WI38 (cell line): ENCODE data around the gene QRFP.

Experiments used
- H3K4me3 ChIP-seq: 2 replicates; pipeline ENCODE4 v1.5.1; 2011; ENCODE audit warnings: low read depth, mild to moderate bottlenecking, control low read depth, low read length
- TF ChIP-seq, protein P1 (sequence below): IDR thresholded peaks from 2 replicates; pipeline ENCODE4 v1.5.1; 2012; ENCODE audit warnings: low read depth, mild to moderate bottlenecking, control low read depth, low read length

QRFP gene

DNA sequence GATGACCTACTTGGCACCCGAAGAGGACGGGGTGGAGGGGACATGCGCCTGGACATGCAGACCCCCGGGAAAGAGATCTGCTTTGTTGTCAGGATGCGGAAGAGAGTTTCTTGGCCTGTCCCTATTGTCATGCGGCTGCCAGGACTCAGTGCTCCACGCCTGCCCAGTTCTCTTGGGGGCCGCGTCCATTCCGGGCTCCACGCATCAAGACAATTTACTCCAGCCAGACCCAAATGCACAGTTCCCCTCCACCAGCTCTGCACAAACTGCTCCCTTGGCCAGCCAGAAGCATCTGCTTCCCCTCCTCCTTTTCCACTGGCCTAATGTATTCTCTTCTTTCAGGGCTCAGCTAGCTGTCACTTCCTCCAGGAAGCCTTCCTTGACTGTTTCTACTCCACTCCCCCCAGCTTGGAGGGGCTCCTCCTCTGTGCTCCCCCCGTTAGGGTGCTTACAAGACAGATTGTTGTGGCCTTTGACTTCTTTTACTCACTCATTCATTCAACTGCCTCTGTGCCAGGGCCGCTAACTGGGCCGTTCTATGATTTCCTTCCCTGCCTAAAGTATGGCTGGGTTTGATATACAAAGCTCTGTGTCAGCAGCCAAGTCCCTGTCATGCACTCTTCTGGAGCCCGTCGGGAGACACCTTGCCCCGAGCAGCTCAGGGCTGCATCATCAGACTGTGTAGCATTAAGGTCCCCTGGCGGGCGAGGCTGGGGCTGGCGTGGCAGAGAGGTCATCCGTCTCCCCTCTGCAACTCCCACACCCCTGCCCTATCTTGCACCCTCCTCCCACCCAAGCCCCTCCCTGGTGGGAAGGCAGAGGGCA lies 35.9 kb upstream of the QRFP start:
- TF ChIP-seq, protein P1, sequence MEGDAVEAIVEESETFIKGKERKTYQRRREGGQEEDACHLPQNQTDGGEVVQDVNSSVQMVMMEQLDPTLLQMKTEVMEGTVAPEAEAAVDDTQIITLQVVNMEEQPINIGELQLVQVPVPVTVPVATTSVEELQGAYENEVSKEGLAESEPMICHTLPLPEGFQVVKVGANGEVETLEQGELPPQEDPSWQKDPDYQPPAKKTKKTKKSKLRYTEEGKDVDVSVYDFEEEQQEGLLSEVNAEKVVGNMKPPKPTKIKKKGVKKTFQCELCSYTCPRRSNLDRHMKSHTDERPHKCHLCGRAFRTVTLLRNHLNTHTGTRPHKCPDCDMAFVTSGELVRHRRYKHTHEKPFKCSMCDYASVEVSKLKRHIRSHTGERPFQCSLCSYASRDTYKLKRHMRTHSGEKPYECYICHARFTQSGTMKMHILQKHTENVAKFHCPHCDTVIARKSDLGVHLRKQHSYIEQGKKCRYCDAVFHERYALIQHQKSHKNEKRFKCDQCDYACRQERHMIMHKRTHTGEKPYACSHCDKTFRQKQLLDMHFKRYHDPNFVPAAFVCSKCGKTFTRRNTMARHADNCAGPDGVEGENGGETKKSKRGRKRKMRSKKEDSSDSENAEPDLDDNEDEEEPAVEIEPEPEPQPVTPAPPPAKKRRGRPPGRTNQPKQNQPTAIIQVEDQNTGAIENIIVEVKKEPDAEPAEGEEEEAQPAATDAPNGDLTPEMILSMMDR = peak; percentile 39
- H3K4me3 ChIP-seq = peak overlapping the region; percentile 42

GRCh38 chr9:130931508-130932254 lies 35.1 kb upstream of the QRFP start:
- no peak overlapping the region for H3K4me3 ChIP-seq
- TF ChIP-seq, protein P1 = no peak

GRCh38 chr9:130930804-130931349 lies 34.3 kb upstream of the QRFP start:
- no peak overlapping the region for H3K4me3 ChIP-seq
- TF ChIP-seq, protein P1 = no peak

DNA sequence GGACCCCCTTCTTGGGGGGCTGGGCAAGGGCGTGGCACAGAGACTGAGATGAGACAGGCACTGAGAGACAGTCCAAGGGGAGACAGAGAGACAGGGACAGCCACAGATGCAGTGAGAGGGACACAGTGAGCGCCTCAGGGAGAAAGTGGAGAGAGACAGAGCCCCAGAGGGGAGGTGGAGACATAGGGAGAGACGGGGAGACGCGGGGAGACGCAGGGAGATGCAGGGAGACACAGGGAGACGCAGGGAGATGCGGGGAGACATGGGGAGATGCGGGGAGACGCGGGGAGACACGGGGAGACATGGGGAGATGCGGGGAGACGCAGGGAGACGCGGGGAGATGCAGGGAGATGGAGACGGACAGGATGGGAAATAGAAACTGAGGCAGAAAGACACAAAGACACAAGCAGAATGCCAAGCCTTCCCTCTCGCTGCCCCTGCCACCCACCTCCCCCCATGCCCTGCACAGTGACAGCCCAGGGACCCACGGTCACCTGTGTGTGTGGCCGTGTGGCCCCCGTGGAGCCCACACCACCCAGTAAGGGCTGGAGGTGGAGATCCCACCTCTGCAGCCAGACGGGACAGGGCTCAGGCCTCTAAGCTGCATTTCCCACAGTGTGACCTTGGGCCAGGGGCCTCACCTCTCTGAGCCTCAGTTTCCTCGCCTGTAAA lies 33.7 kb upstream of the QRFP start:
- TF ChIP-seq, protein P1 = no peak
- H3K4me3 ChIP-seq = no peak overlapping the region

- TF ChIP-seq, protein P1 = no peak
- no peak overlapping the region for H3K4me3 ChIP-seq
These were observed 33.0 kb upstream of the QRFP start for GRCh38 chr9:130929571-130930038.

DNA sequence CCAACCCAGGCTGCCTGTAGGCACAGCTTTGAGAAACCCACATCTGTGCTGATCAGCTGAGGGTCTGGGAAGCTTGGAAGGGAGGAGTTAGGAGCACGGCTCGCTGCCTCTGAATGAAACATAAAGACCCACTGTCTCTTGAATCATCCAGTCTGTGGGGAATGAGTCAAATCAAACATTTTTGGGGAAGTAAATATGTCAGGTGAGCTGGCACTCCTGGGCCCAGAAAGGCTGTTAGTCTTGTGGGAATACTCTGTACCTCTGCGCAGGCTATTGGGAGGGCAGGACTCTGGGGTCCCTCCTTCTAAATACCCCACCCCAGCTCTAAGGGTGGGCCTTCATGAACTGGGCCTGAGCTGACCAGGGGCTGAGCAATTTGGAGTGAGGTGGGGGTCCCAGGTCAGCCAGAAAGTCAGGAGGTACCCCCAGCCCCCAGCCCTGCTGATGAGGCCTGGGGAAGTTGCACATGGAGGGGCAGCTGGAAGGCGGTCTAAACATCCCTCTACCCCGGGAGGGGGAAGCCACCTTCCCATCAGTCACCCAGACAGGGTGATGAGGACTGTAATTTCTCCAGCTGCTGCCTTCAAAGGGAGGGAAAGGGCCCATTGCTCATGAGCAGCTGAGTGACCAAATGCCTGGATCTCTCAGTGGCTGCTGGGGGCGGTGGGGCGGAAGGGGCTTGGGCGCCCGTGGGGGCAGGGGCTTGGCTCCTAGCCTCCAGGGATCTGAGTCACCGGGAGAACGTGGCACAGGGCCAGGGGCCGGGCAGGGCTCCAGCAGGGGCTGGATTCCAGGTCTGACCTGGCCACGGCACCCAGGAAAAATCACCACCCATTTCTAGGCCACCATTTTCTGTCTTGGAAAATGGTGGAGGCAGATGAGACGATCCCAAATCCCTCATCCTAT lies 31.6 kb upstream of the QRFP start:
- H3K4me3 ChIP-seq = no peak overlapping the region
- TF ChIP-seq, protein P1 = no peak
